NCI-H2227 treated with DMSO at 0.1 percent for 48 hours (cell line): Measurements from ENCODE around the gene TMEM178B.
"Not testable (repeated sequence)": the region's sequence is repeated elsewhere in the genome, so short reads cannot be mapped to it uniquely, and the experiment has no call there.

Experiments
- DNase-seq: peaks from one replicate; lab custom pipeline; 2025; lab: John Stamatoyannopoulos, UW

The TMEM178B gene

DNA sequence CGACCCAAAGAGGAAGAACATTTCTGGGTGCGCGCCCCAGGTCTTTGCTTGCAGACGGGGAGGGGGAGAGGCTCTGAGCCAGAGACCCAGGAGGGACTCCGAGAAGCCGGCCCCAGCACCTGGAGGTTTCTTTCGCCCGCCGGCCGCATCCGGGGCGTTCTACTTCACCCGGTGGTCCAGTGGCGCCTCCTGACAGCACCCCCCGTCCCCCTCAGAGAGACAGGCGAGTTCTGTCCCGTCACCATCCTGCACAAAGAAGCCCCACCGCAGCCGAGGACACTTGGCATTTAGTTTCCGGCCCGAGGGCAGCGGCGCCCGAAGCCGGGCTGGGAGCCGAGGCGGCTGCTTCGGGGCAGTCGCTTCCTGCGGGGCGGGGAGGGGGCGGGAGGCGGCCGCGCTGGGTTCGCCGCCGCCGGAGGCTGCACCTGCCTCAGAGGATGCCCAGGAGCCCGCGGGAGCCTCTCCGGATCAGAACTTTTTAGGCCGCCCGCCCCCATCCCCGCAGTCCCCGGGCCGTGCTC, at the start of gene TMEM178B:
TSS of gene TMEM178B (plus strand) at position 424 of the 521 bp plus-strand sequence.
- peak; percentile 37 for DNase-seq

DNA sequence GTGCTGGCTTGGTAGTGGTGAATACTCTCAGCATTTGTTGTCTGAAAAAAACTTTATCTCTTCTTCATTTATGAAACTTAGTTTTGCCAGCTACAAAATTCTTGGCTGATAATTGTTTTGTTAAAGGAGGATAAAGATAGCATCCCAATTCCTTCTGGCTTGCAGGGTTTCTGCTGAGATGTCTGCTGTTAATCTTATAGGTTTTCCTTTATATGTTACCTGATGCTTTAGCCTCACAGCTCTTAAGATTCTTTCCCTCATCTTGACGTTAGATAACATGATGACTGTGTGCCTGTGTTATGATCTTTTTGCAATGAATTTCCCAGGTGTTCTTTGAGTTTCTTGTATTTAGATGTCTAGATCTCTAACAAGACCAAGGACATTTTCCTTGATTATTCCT, 49.2 kb upstream of the TMEM178B start:
- no peak for DNase-seq

DNA sequence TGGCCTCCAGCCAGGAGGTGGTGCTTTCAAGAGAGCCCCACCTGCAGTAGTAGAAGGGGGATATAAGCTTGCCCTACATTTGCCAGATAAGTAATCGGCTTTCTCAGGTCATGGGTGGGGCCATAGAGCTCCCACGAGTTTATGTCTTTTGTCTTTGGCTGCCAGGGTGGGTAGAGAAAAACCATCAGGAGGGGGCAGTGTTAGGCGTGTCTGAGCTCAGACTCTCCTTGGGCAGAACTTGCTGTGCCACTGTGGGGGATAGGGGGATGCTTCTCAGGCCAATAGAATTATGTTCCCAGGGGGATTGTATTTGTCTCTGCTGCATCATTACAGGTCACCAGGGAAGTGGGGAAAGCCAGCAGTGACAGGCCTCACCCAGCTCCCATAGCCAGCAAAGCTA, 46.8 kb upstream of the TMEM178B start:
- DNase-seq, result no peak

DNA sequence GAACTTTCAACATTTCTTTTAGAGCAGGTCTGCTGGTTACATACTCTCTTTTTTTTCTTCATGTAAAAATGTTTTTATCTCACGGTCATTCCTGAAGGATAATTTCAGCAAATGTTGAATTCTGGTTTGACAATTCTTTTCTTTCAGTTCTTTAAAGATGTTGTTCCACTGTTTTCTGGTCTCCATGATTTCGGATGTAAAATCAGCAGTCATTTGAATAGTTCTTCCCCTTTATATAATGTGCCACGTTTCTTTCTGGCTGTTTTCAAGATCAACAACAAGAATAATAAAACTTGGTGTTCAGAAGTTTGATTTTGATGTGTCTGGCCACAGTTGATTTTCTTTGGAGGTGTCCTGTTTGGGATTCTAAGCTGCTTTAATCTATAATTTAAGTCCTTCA, 45.1 kb upstream of the TMEM178B start:
- DNase-seq, result no peak

DNA sequence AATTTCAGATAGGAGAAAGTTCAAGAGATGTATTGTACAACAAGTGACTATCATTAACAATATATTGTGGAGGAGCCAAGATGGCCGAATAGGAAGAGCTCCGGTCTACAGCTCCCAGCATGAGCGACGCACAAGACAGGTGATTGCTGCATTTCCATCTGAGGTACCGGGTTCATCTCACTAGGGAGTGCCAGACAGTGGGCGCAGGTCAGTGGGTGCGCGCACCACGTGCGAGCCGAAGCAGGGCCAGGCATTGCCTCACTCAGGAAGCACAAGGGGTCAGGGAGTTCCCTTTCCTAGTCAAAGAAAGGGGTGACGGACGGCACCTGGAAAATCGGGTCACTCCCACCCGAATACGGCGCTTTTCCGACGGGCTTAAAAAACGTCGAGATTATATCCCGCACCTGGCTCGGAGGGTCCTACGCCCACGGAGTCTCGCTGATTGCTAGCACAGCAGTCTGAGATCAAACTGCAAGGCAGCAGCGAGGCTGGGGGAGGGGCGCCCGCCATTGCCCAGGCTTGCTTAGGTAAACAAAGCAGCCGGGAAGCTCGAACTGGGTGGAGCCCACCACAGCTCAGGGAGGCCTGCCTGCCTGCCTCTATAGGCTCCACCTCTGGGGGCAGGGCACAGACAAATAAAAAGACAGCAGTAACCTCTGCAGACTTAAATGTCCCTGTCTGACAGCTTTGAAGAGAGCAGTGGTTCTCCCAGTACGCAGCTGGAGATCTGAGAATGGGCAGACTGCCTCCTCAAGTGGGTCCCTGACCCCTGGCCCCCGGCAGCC, 41.1 kb upstream of the TMEM178B start:
- not testable (repeated sequence) for DNase-seq

DNA sequence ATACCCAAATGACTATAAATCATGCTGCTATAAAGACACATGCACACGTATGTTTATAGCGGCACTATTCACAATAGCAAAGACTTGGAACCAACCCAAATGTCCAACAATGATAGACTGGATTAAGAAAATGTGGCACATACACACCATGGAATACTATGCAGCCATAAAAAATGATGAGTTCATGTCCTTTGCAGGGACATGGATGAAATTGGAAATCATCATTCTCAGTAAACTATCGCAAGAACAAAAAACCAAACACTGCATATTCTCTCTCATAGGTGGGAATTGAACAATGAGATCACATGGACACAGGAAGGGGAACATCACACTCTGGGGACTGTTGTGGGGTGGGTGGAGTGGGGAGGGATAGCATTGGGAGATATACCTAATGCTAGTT, 35.8 kb upstream of the TMEM178B start:
- DNase-seq, result not testable (repeated sequence)

DNA sequence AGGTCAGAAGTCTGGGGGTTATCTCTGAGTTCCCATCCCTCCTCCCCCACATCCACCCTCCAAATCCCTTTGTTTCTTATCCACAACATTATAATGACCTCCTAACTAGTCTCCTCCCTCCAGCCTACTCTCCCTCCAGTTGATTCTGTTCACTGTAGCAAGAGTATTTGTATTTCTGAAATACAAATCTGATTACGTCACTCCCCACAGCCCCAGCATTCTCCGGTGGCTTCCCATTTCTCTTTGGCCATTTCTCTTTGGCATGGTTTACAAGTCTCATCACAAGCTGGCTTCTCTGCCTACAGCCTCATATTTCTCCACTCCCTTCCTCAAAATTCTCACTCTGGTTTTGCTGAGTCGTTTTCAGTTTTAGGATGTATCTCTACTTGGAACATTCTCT, 34.5 kb upstream of the TMEM178B start:
- DNase-seq, result no peak

DNA sequence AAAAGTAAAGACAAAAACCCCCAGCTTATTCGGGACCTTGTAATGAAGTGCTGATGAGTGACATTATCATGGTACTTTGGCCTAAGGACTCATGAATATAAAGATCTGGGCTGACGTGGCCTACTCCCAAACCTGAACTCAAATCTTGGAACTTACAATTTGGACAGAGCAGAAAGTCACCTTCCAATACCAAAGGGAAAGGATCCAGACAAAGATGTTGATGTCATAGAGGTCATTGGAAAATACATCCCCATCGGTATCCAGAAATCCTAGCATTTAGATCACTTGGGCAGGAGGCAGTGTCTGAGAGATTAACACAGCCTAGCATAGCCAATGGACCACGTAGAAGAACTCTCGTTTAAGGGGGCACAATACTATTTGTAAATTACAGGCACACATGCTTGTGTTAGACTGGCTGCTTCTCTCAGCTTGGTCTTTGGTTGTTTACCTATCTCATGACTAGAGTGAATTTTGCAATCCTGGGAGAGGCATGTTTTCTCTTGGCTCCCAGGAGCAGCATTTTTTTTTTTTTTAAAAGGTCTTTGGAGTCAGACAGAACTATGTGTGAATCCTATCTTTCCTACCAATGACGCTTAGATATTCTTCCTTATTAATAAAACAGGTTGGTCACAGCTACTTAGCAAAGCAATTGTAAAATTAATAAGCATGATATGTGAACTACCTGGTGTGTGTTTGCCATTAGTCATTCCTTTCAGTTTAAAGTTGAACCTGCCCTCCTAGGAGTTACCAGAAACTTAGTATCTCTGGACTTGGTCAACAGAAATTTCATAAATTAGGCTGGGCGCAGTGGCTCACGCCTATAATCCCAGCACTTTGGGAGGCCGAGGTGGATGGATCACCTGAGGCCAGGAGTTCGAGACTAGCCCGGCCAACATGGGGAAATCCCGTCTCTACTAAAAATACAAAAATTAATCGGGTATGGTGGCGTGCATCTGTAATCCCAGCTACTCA, 31.4 kb upstream of the TMEM178B start:
- DNase-seq, result no peak

DNA sequence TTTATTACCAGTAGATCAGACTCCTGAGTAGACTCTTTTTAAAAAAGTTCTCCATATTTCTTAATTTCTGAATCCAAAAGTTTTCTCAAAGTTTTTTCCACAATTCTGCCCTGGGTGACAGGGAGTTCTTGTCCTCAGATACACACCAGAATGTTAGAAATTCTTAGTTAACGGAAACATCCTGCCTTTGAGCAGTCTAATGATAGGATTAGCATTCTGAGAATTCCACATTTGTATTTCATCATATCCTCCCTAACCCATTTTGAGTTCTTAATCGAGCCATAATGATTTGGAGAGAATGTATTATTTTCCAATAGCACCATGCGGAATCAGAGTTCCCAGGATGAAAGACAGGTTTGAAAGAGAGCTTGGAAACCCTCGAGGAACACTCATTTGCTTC, 30.2 kb upstream of the TMEM178B start:
- no peak for DNase-seq

DNA sequence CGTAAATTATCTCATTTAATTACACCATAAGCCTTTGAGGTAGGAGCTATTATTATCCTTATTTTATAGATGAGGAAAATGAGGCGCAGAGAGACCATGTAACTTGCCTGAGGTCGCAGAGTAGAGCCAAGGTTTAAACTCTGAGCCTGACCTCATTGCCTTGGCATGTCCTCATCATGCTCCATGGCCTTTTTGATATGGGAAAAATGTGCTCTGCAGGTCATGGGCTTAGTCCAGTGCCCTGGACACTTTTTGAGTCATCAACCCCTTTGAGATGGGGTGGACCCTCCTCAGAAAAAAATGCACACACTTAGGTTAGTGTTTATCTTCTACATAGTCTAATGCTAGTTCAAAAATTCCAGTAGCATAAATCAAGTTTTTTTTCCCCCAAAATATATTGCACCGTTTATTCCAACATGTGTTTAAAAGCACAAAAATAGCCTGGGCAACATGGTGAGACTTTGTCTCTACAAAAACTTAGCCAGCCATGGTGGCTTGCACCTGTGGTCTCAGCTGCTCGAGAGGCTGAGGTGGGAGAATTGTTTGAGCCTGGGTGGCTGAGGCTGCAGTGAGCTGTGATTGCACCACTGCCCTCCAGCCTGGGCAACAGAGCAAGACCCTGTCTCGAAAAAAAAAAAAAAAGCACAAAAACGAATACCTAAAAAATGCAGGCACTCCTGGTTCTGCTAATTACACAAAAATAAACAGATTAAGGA, 28.6 kb upstream of the TMEM178B start:
- DNase-seq, result no peak

DNA sequence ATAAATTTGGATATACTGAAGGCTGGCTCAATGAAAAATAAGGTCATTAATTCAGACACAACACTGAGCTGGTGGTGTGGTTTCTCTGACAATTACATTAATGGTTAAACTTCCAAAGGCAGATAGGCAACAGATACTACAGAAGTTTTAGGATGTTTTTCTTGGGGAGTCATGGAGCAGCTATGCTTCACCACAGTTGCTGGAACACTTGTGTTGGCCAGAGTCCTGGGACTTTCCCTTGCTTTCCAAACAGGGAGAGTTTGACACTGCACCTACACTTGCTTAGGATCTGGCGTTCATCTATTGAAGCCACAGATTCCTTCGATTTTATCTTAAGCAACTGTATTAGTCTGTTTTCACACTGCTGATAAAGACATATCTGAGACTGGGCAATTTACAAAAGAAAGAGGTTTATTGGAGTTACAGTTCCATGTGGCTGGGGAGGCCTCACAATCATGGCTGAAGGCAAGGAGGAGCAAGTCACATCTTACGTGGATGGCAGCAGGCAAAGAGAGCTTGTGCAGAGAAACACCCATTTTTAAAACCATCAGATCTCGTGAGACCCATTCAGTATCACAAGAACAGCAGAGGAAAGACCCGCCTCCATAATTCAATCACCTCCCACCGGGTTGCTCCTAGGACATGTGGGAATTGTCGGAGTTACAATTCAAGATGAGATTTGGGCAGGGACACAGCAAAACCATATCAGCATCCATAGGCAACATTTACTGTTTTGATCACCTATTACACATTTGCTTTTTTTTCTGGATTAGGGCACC, 27.8 kb upstream of the TMEM178B start:
- no peak for DNase-seq

DNA sequence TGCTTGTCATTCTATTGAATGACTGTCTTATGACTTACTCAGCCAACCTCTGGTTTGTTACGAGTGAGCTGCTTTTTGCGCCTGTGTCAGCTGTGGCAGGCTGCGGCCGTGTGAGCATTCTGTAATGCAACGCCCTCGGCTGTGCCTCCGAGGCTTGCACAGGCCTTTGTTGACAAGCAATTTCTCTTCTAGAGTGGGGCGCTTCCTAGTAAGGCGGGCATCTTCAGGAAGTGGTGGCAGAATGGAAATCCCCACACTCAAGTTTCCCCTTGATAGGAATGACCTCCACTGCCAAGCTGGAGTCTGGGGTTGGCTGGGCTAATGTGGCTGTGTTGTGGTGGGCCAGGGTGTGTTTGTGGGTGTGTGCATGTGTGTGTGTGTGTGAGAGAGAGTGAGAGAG, 20.2 kb upstream of the TMEM178B start:
- DNase-seq, result peak; percentile 59

DNA sequence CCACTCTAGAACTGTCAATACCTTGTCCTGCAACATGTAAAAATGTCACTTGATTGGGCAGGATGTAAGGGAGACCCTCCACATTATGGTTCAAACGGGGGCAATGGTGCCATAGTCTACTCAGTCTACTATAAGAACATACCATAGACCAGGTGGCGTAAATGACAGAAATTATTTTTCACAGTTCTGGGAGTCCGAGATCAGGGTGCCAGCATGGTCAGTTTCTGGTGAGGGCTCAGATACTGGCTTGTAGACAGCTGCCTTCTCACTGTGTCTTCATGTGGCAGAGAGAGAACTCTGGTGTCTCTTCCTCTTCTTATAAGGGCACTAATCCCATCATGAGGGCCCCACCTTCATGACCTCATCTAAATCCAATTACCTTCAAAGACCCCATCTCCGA, 18.7 kb upstream of the TMEM178B start:
- DNase-seq, result no peak

DNA sequence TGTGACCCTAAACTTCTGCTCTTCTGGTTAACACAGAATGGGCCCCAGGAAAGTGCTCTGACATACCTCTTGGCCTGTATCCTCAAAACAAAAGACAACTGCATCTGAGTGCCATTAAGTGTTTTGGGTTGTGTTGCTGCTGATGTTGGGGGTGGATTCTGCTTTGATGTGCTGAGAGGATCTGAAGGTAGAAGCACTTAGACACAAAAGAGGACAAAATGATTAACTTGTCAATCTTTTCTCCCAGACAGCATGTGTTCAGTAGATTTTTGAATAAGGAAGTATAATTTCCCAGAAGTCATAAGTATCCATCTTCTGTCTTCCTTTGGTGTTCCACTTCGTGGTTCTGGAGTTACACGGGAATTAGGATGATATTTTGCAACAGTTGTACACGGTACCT, 16.1 kb upstream of the TMEM178B start:
- DNase-seq, result peak; percentile 23

DNA sequence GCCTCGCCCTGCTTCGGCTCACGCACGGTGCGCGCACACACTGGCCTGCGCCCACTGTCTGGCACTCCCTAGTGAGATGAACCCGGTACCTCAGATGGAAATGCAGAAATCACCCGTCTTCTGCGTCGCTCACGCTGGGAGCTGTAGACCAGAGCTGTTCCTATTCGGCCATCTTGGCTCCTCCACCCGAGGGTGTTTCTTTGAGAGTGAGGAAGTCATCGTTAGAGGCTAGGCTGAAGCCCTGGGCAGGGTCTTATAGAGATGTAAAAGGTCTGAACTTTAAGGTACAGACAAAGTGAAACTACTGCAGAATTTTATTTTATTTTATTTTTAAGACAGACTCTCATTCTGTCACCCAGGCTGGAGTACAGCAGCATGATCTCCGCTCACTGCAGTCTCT, 6.0 kb upstream of the TMEM178B start:
- not testable (repeated sequence) for DNase-seq

DNA sequence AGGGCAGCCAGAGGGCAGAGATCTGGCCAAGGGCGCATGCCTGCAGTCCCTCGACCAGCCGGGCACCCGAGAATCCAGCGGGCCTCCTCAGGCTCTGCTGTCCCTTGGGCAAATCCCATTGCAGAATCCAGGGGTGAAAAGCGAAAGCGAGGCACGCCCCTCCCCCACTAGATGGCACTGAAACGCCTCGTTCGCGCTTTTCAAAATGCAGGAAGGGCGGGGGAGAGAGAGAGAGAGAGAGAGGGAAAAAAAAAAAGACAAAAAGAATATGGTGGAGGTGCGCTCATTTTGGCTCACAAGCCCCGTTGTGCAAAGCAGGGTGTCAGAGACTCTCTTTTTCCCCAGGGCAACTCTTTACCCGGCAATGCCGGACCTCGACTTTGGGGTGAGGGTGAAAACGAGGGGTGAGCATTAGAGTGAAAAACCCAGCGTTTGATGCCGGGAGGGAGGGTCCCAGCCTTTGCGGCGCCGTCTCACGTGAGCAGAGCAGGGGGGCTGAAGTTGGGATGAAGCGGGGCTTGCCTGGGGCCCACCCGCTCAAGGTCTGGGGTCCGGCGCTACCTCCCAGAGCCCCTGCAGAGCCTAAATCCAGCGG, 2.5 kb upstream of the TMEM178B start:
- DNase-seq, result peak; percentile 87

DNA sequence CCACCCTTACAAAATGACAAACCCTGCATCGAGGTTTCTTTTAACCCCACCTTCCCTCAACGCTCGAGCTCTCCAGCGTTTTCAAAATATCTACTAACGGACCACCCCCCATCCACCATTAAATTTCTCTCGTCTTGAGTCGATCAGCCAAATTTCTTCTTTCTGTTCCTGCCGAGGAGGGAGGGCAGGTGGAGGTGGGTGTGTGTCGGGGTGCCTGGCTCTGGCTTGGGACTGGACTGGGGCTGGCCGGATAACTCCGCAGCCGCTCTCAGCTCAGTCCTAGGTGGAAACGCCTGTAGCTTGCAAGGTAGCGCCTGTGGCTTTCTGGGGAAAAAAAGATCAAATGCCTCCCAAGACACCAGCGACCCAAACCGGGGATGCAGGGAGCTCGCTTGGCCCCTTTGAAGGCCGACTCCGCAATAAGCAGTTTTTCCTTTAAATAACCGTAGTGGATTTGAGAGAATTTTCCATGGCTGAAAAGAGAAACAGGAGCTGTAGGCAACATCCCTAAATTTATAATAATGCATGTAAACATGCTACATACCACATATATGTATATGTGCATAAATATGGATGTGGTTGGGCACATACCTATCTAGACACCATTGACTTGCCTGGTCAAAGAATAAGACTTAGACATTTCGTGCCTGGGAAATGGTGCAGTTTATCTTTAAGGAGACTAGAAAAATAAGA, 1.9 kb upstream of the TMEM178B start:
- peak; percentile 79 for DNase-seq

DNA sequence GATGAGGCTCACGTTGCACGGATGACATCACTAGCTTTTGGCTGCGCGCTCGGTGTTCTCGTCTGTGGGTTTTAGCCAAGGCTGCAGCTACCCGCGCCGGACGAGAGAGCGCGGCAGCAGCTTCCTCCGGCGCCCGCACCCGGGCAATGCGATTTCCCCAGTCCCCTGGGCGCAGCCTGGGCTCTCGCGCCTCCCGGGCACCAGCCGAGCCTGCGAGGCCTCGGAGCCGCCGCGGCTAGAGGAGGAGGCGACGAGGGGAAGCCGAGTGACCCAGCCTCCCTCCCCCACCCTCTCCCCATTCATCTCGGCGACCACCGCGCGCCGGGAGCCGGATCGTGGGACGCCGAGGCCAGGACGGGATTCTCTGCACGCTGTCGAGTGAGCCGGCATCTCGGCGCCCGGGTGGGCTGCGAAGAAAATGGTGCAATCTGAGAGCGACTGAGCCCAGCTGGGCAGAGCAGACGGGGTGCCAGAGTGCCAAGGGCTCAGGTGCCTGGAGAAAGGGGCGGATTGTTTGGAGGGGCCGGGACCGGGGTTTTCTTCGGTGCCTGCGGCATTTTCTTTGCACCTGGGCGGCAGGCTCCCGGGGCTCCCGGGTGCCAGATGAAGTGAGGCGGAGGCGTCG, 1.2 kb upstream of the TMEM178B start:
- DNase-seq, result peak; percentile 93

DNA sequence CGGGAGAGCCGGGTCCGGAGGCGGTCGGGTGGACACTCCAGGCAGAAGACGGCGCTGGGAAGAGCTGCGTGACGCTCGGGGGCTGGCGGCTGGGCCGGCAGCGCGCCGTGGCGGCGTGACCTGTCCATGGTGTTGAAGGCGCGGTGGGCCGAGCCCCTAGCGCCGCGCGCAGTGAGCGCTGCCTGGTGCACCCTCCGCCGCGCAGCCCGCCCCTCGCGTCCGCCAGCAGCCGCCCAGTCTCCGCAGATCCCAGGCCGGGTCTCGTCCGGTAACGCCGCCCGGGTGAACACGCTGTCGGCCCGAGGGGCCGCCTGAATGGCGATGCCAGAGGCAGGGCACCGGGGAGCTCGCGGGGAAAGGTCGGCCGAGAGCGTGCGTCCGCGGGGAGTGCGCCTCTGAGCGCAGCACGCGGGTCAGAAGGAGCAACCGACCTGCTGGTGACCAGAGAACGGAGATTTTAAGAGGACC, 657 bp upstream of the TMEM178B start:
- peak; percentile 23 for DNase-seq
